GM23248 (cell line): Measurements from ENCODE around the gene DPP3.

Experiments used
- EZH2 ChIP-seq: fragments of 200-600 bp; sonication (generic); IDR thresholded peaks from 2 replicates; pipeline ENCODE4 v1.6.1; 2018; ENCODE audit warnings: antibody characterized with exemption, mild to moderate bottlenecking; ENCODE audit not compliant: insufficient read depth, poor library complexity, severe bottlenecking
- EZH2phosphoT487 ChIP-seq: fragments of 200-600 bp; sonication (generic); IDR thresholded peaks from 2 replicates; pipeline ENCODE4 v1.6.1; 2018; ENCODE audit warnings: antibody characterized with exemption, moderate library complexity, mild to moderate bottlenecking, low read depth; ENCODE audit not compliant: insufficient read depth

GRCh38 chr11:66448523-66448922, 31.7 kb upstream of the DPP3 start:
- TF ChIP-seq EZH2 (no peak), EZH2phosphoT487 (no peak)
